RWPE1 (cell line): ENCODE results near the gene ADK.

Experiments used
- CTCF ChIA-PET: fragments of 350-600 bp; sonication (Branson Sonifier 250); formaldehyde crosslinking; extraction: SDS; loops from one replicate; lab custom pipeline; 2021; lab: Yijun Ruan, JAX
- POLR2A ChIA-PET: fragments of 400-600 bp; formaldehyde crosslinking; extraction: SDS; loops from one replicate; lab custom pipeline; 2020; ENCODE audit warnings: antibody characterized with exemption; ENCODE audit not compliant: low non-redundant PET; lab: Yijun Ruan, JAX
- DNase-seq: peaks from one replicate; pipeline ENCODE4 v3.0.0; 2012; ENCODE audit warnings: low spot score
- H3K27ac ChIP-seq: fragments of 450-650 bp; 2 replicates; pipeline ENCODE4 v1.5.1; 2017
- TF ChIP-seq, protein P1 (sequence below): fragments of 450-650 bp; conservative IDR thresholded peaks from 2 replicates; pipeline ENCODE4 v1.5.1; 2017; ENCODE audit warnings: low read depth, mild to moderate bottlenecking

ADK gene

DNA sequence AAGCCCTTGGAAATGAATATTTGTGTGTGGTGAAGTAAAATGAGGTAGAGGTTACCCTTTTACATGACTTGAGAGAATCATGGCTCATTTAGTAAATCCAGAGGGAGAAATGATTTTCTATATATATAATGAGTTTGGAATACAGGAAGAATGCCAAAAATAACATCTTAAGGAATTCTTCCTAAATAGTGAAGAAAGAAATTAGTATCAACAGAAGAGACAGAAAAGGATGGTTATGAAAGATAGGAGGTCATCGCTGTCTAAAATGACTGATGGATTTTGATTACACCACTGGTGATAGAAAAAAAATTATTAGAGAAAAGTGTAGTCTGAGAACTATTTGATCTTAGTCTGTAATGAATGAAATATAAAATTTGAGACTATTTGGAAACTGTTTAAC is 283.0 kb downstream of the ADK start:
- POLR2A ChIA-PET: no interaction called here
- H3K27ac ChIP-seq: no peak overlapping the region
- no peak for DNase-seq
- CTCF ChIA-PET: no interaction called here
- TF ChIP-seq, protein P1, sequence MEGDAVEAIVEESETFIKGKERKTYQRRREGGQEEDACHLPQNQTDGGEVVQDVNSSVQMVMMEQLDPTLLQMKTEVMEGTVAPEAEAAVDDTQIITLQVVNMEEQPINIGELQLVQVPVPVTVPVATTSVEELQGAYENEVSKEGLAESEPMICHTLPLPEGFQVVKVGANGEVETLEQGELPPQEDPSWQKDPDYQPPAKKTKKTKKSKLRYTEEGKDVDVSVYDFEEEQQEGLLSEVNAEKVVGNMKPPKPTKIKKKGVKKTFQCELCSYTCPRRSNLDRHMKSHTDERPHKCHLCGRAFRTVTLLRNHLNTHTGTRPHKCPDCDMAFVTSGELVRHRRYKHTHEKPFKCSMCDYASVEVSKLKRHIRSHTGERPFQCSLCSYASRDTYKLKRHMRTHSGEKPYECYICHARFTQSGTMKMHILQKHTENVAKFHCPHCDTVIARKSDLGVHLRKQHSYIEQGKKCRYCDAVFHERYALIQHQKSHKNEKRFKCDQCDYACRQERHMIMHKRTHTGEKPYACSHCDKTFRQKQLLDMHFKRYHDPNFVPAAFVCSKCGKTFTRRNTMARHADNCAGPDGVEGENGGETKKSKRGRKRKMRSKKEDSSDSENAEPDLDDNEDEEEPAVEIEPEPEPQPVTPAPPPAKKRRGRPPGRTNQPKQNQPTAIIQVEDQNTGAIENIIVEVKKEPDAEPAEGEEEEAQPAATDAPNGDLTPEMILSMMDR: no peak

DNA sequence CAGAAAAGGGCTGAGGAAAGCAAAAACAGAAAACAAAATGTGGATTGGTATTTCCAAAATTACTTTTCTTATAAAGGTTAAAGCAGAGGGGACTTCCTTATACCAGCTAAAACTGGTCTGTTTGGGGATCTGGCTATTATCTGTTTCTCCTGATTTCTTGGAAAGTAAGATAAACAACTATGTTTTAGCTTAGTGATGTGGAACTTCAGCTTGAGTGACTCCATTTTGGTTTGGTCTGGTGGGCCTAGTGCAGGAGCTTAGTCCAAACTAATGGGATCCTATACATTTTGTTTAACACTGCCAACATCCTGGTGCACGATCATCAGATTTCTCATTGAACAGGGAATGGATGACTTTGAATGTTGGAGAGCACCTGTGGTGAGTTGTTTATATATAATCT is 283.5 kb downstream of the ADK start:
- TF ChIP-seq, protein P1: no peak
- CTCF ChIA-PET: no interaction called here
- POLR2A ChIA-PET: no interaction called here
- no peak overlapping the region for H3K27ac ChIP-seq
- DNase-seq: no peak

DNA sequence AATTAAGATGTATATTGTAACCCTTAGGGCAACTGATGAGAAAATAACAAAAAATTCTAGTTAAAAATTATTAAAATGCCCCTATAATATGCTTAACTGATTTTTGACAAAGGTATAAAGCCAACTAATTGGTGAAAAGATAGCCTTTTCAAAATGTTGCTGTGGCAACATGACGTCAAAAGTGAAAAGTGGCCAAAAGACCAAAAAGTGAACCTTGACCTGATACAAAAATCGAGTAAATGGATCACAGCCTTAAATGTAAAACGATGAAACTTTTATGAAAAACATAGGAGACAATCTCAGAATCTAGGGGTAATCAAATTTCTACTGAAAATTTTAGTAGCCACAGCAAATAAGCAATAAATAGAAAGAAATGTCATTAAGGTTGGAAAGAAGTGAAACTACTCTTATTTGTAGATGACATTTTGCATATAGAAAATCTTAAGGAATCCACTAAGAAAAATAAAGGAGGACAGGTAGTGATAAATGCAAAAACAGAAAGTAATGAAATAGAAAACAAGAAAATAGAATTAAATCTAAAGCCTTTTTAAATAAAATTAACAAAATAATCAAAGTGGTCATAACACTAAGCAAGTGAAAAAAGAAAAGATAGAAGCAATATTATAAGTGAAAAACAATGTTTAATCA is 285.6 kb downstream of the ADK start:
- ChIA-PET POLR2A (no interaction called here), CTCF (interaction anchor here (0.7 kb wide), 1 partner anchor 72 kb away, joined by 3 read pairs; no protein-coding TSS in a partner anchor)
- no peak for DNase-seq
- no peak overlapping the region for H3K27ac ChIP-seq
- TF ChIP-seq, protein P1: no peak

DNA sequence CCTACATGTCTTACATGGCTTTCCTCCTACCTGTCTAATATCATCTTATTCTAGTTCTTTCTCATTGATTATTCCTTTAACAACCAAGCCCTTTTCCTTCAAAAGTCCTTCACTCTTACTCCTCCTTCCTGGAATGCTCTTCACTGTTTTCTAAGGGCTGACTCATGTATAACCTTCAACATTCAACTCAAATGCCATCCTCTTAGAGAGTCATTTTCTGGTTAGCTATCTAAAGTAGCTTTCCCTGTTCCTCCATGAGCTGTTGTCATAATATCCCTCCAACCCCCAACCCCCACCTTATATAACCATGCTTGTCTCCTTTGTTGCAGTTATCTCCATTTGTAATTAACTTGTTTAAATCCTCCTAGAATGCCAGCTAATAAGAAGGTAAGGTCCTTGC is 286.8 kb downstream of the ADK start:
- DNase-seq: peak; percentile 10
- TF ChIP-seq, protein P1: no peak
- CTCF ChIA-PET: interaction anchor here (0.5 to 0.6 kb wide), 2 partner anchors 42 to 171 kb away, joined by 3 to 5 read pairs; no protein-coding TSS in a partner anchor
- POLR2A ChIA-PET: interaction anchor here (0.7 kb wide), 1 partner anchor 169 kb away, joined by 3 read pairs; no protein-coding TSS in a partner anchor
- H3K27ac ChIP-seq: no peak overlapping the region

GRCh38 chr10:74439213-74439612 is 288.2 kb downstream of the ADK start:
- ChIA-PET CTCF (interaction anchor here (0.5 to 0.7 kb wide), 2 partner anchors 186 to 412 kb away, joined by 3 to 4 read pairs; no protein-coding TSS in a partner anchor), POLR2A (no interaction called here)
- H3K27ac ChIP-seq: no peak overlapping the region
- TF ChIP-seq, protein P1: no peak
- DNase-seq: no peak

- no peak overlapping the region for H3K27ac ChIP-seq
- TF ChIP-seq, protein P1: no peak
- CTCF ChIA-PET: interaction anchor here (0.6 kb wide), 1 partner anchor 147 kb away, joined by 4 read pairs; no protein-coding TSS in a partner anchor
- POLR2A ChIA-PET: no interaction called here
- DNase-seq: no peak
Observed at GRCh38 chr10:74445493-74445892, 294.5 kb downstream of the ADK start.
